Suprapubic skin (tissue), 4 donors: ENCODE results near the gene TTC13.

Source experiments
- CTCF ChIP-seq, 2 donors: fragments of 200-600 bp in 1 of 2; fragments of 450-650 bp in 1 of 2; sonication (generic) in 1 of 2; IDR thresholded peaks; one replicate each; pipeline ENCODE4 v1.5.1; 2016 to 2019; ENCODE audit warnings: antibody characterized with exemption in 2 of 2, mild to moderate bottlenecking in 1 of 2, moderate library complexity in 1 of 2
- EP300 ChIP-seq: sonication (generic); formaldehyde crosslinking; IDR thresholded peaks from one replicate; pipeline ENCODE4 v1.6.1; 2017; ENCODE audit warnings: antibody characterized with exemption
- POLR2A ChIP-seq, 2 donors: fragments of 450-650 bp; IDR thresholded peaks; one replicate each; pipeline ENCODE4 v1.6.1; 2017; ENCODE audit warnings: antibody characterized with exemption in 2 of 2, mild to moderate bottlenecking in 2 of 2, moderate library complexity in 2 of 2
- POLR2AphosphoS5 ChIP-seq, 3 donors: sonication (generic); formaldehyde crosslinking; IDR thresholded peaks; one replicate each; pipeline ENCODE4 v1.6.1; 2017; ENCODE audit warnings: antibody characterized with exemption in 3 of 3

- TF ChIP-seq CTCF (IDR thresholded peaks at IDR 0.05) (no peak), POLR2A (IDR thresholded peaks at IDR 0.05) (no peak), POLR2AphosphoS5 (IDR thresholded peaks at IDR 0.05) (no peak), EP300 (no peak)
These were observed 79.9 kb downstream of the TTC13 start for GRCh38 chr1:230898748-230899147.
